GM20431 (cell line): ENCODE results near the gene ZC3HAV1.
"Not testable (repeated sequence)": the region's sequence is repeated elsewhere in the genome, so short reads cannot be mapped to it uniquely, and the experiment has no call there.

ENCODE experiments used
- in situ Hi-C: fragments of 300-500 bp; cut with MseI, MboI; formaldehyde crosslinking; loops from one replicate; pipeline ENCODE4 v1.15.0; 2020; ENCODE audit warnings: low sequenced_read_pairs; ENCODE audit not compliant: unreplicated experiment

Gene ZC3HAV1

GRCh38 chr7:139114018-139114417, 4.5 kb upstream of the ZC3HAV1 start:
- in situ Hi-C loops: no loop called here

GRCh38 chr7:139112741-139113250, 3.3 kb upstream of the ZC3HAV1 start:
- in situ Hi-C loops: no loop called here

GRCh38 chr7:139112316-139112715, 2.8 kb upstream of the ZC3HAV1 start:
- in situ Hi-C loops: no loop called here

- in situ Hi-C loops: no loop called here
These were observed 2.3 kb upstream of the ZC3HAV1 start for GRCh38 chr7:139111811-139112301.

GRCh38 chr7:139111147-139111546, 1.6 kb upstream of the ZC3HAV1 start:
- in situ Hi-C loops: no loop called here

- in situ Hi-C loops: no loop called here
These were observed 477 bp upstream of the ZC3HAV1 start for GRCh38 chr7:139109983-139110411.

- in situ Hi-C loops: no loop called here
These were observed 993 bp downstream of the ZC3HAV1 start for GRCh38 chr7:139108266-139109187.

- in situ Hi-C loops: no loop called here
These were observed 2.6 kb downstream of the ZC3HAV1 start for GRCh38 chr7:139106959-139107358.

GRCh38 chr7:139106227-139106626, 3.3 kb downstream of the ZC3HAV1 start:
- in situ Hi-C loops: not testable (repeated sequence)

- in situ Hi-C loops: no loop called here
These were observed 4.0 kb downstream of the ZC3HAV1 start for GRCh38 chr7:139105484-139105883.

GRCh38 chr7:139104091-139104450, 5.4 kb downstream of the ZC3HAV1 start:
- in situ Hi-C loops: no loop called here

- in situ Hi-C loops: no loop called here
These were observed 6.3 kb downstream of the ZC3HAV1 start for GRCh38 chr7:139103057-139103815.

GRCh38 chr7:139101637-139102158, 7.8 kb downstream of the ZC3HAV1 start:
- in situ Hi-C loops: not testable (repeated sequence)

- in situ Hi-C loops: no loop called here
These were observed 10.2 kb downstream of the ZC3HAV1 start for GRCh38 chr7:139099172-139099947.

GRCh38 chr7:139095194-139095659, 14.3 kb downstream of the ZC3HAV1 start:
- in situ Hi-C loops: no loop called here

- in situ Hi-C loops: no loop called here
These were observed 14.9 kb downstream of the ZC3HAV1 start for GRCh38 chr7:139094596-139094995.

- in situ Hi-C loops: no loop called here
These were observed 15.5 kb downstream of the ZC3HAV1 start for GRCh38 chr7:139094030-139094429.

GRCh38 chr7:139093512-139093911, 16.0 kb downstream of the ZC3HAV1 start:
- in situ Hi-C loops: not testable (repeated sequence)

- in situ Hi-C loops: no loop called here
These were observed 17.3 kb downstream of the ZC3HAV1 start for GRCh38 chr7:139092090-139092796.
